Measurements from ENCODE around the gene GAS6.

DNA sequence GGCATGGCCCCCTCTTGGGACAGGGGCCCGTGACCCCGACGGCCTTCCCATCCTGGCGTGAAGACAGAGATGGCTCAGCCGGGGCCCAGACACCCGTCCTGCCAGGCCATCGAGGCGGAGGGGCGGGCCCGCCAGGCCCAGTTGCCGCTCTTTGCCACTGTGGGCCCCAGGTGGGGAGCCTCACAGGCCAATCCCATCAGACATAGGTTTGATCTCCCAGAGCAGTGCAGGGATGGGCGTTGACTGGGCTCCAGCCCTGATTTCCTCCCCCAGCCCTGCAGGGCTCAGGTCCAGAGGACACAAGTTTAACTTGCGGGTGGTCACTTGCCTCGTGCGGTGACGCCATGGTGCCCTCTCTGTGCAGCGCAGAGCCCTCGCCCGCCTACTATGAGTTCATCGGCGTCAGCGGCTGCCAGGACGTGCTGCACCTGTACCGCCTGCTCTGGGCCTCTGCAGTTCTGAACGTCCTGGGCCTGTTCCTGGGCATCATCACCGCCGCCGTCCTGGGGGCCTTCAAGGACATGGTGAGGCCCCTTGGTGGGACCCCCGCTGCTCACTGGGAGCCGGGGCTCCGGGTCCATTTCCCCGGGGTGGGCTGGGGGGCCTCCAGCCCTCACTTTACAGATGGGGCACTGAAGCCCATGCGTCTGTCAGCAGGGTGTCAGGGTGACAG is 62.5 kb downstream of the GAS6 start:
- TF ChIP-seq, protein P1, sequence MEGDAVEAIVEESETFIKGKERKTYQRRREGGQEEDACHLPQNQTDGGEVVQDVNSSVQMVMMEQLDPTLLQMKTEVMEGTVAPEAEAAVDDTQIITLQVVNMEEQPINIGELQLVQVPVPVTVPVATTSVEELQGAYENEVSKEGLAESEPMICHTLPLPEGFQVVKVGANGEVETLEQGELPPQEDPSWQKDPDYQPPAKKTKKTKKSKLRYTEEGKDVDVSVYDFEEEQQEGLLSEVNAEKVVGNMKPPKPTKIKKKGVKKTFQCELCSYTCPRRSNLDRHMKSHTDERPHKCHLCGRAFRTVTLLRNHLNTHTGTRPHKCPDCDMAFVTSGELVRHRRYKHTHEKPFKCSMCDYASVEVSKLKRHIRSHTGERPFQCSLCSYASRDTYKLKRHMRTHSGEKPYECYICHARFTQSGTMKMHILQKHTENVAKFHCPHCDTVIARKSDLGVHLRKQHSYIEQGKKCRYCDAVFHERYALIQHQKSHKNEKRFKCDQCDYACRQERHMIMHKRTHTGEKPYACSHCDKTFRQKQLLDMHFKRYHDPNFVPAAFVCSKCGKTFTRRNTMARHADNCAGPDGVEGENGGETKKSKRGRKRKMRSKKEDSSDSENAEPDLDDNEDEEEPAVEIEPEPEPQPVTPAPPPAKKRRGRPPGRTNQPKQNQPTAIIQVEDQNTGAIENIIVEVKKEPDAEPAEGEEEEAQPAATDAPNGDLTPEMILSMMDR (conservative IDR thresholded peaks at IDR 0.05) = no peak
- TF ChIP-seq EZH2 (IDR thresholded peaks at IDR 0.05; ENCODE audit: low read depth) = no peak

All from PC-9 (cell line).